ENCODE results near the gene MAP3K14. TPM values are rescaled to one million over a fixed set of nuclear protein-coding genes. Genes with fewer than 3 reads are reported as not detected.
A peak's percentile ranks its signal among the peaks of the same experiment; 100 is the strongest.

Gene MAP3K14
- total RNA-seq, 1 donor from 2014 or later, result 9.3 TPM

- no peak for DNase-seq (ENCODE audit: extremely low read depth, low read depth, low spot score)
Measured at GRCh38 chr17:45284176-45285140, 32.4 kb downstream of the MAP3K14 start.

GRCh38 chr17:45283711-45284110 is 33.1 kb downstream of the MAP3K14 start:
- no peak for DNase-seq (ENCODE audit: extremely low read depth, low read depth, low spot score)

GRCh38 chr17:45282683-45283644 is 33.9 kb downstream of the MAP3K14 start:
- no peak for DNase-seq (ENCODE audit: extremely low read depth, low read depth, low spot score)

GRCh38 chr17:45279898-45280297 is 36.9 kb downstream of the MAP3K14 start:
- no peak for DNase-seq (ENCODE audit: extremely low read depth, low read depth, low spot score)

- DNase-seq (ENCODE audit: extremely low read depth, low read depth, low spot score), result no peak
Measured at GRCh38 chr17:45277992-45278391, 38.8 kb downstream of the MAP3K14 start.

- DNase-seq (ENCODE audit: extremely low read depth, low read depth, low spot score), result peak; percentile 91
Measured at GRCh38 chr17:45277216-45277849, 39.5 kb downstream of the MAP3K14 start.

GRCh38 chr17:45276031-45276430 is 40.8 kb downstream of the MAP3K14 start:
- DNase-seq (ENCODE audit: extremely low read depth, low read depth, low spot score), result no peak

GRCh38 chr17:45274033-45274432 is 42.8 kb downstream of the MAP3K14 start:
- DNase-seq (ENCODE audit: extremely low read depth, low read depth, low spot score), result no peak

GRCh38 chr17:45273551-45273957 is 43.3 kb downstream of the MAP3K14 start:
- DNase-seq (ENCODE audit: extremely low read depth, low read depth, low spot score), result no peak

- no peak for DNase-seq (ENCODE audit: extremely low read depth, low read depth, low spot score)
Measured at GRCh38 chr17:45271603-45272002, 45.2 kb downstream of the MAP3K14 start.

GRCh38 chr17:45270828-45271418 is 45.9 kb downstream of the MAP3K14 start:
- DNase-seq (ENCODE audit: extremely low read depth, low read depth, low spot score), result no peak

- no peak for DNase-seq (ENCODE audit: extremely low read depth, low read depth, low spot score)
Measured at GRCh38 chr17:45269912-45270311, 46.9 kb downstream of the MAP3K14 start.

- DNase-seq (ENCODE audit: extremely low read depth, low read depth, low spot score), result no peak
Measured at GRCh38 chr17:45267436-45268055, 49.3 kb downstream of the MAP3K14 start.

- no peak for DNase-seq (ENCODE audit: extremely low read depth, low read depth, low spot score)
Measured at GRCh38 chr17:45266372-45266926, 50.4 kb downstream of the MAP3K14 start.

GRCh38 chr17:45265821-45266220 is 51.0 kb downstream of the MAP3K14 start:
- DNase-seq (ENCODE audit: extremely low read depth, low read depth, low spot score), result no peak

- DNase-seq (ENCODE audit: extremely low read depth, low read depth, low spot score), result no peak
Measured at GRCh38 chr17:45264988-45265387, 51.8 kb downstream of the MAP3K14 start.

- DNase-seq (ENCODE audit: extremely low read depth, low read depth, low spot score), result no peak
Measured at GRCh38 chr17:45264430-45264829, 52.4 kb downstream of the MAP3K14 start.

GRCh38 chr17:45263477-45263860 is 53.4 kb downstream of the MAP3K14 start:
- DNase-seq (ENCODE audit: extremely low read depth, low read depth, low spot score), result no peak
